A204.1 (cell line): ENCODE results near the gene C1RL.
"Not testable (repeated sequence)": the region's sequence is repeated elsewhere in the genome, so short reads cannot be mapped to it uniquely, and the experiment has no call there.

ENCODE experiments used
- FAIRE-seq: peaks from 2 replicates; lab custom pipeline; 2012; peaks lifted over from hg19 to GRCh38; lab: Jason Lieb, UNC

Gene C1RL

GRCh38 chr12:7061596-7061995, 47.4 kb downstream of the C1RL start:
- FAIRE-seq = no peak

- FAIRE-seq = no peak
Measured at GRCh38 chr12:7061138-7061537, 47.9 kb downstream of the C1RL start.

- FAIRE-seq = peak; percentile 95
Measured at GRCh38 chr12:7060353-7060954, 48.6 kb downstream of the C1RL start, which contains the start of gene C1S. Gene C1S (plus strand): TSS chr12:7060718. CDS start chr12:7061913, 1,195 bp downstream.

GRCh38 chr12:7059780-7060179, 49.2 kb downstream of the C1RL start:
- FAIRE-seq = no peak

- FAIRE-seq = no peak
Measured at GRCh38 chr12:7058850-7059395, 50.1 kb downstream of the C1RL start.

- no peak for FAIRE-seq
Measured at GRCh38 chr12:7058163-7058845, 50.7 kb downstream of the C1RL start.

GRCh38 chr12:7055736-7056135, 53.3 kb downstream of the C1RL start:
- not testable (repeated sequence) for FAIRE-seq

GRCh38 chr12:7054925-7055324, 54.1 kb downstream of the C1RL start:
- FAIRE-seq = no peak

- FAIRE-seq = not testable (repeated sequence)
Measured at GRCh38 chr12:7049973-7050372, 59.0 kb downstream of the C1RL start.

GRCh38 chr12:7049445-7049951, 59.5 kb downstream of the C1RL start:
- FAIRE-seq = not testable (repeated sequence)

GRCh38 chr12:7047306-7047705, 61.7 kb downstream of the C1RL start:
- FAIRE-seq = no peak

- no peak for FAIRE-seq
Measured at GRCh38 chr12:7046383-7047105, 62.5 kb downstream of the C1RL start.

GRCh38 chr12:7045913-7046312, 63.1 kb downstream of the C1RL start:
- FAIRE-seq = no peak
